Activated naive CD8-positive, alpha-beta T cell treated with anti-CD3 and anti-CD28 coated beads, Interleukin-2, amount 50 U/mL, for 24 hours (primary cell): Measurements from ENCODE around the gene FBXO41.

Experiments
- ATAC-seq: fragments of 150-1000 bp; cut with Tn5 transposase; one replicate; pipeline ENCODE4 v1.10.0; 2021
- DNase-seq: peaks from one replicate; pipeline ENCODE4 v3.0.0; 2021
- H3K27ac Mint-ChIP-seq: one replicate; pipeline ENCODE4 v1.8.0; 2021; ENCODE audit warnings: mild to moderate bottlenecking, mixed read lengths
- H3K27me3 Mint-ChIP-seq: one replicate; pipeline ENCODE4 v1.8.0; 2021; ENCODE audit warnings: mixed read lengths
- H3K36me3 Mint-ChIP-seq: one replicate; pipeline ENCODE4 v1.8.0; 2021; ENCODE audit warnings: low read depth, mixed read lengths
- H3K4me1 Mint-ChIP-seq: one replicate; pipeline ENCODE4 v1.8.0; 2021; ENCODE audit warnings: mixed read lengths
- H3K4me3 Mint-ChIP-seq: one replicate; pipeline ENCODE4 v1.8.0; 2021; ENCODE audit warnings: mild to moderate bottlenecking, moderate library complexity, mixed read lengths
- H3K9me3 Mint-ChIP-seq: one replicate; pipeline ENCODE4 v1.8.0; 2021; ENCODE audit warnings: mixed read lengths

The FBXO41 gene, protein sequence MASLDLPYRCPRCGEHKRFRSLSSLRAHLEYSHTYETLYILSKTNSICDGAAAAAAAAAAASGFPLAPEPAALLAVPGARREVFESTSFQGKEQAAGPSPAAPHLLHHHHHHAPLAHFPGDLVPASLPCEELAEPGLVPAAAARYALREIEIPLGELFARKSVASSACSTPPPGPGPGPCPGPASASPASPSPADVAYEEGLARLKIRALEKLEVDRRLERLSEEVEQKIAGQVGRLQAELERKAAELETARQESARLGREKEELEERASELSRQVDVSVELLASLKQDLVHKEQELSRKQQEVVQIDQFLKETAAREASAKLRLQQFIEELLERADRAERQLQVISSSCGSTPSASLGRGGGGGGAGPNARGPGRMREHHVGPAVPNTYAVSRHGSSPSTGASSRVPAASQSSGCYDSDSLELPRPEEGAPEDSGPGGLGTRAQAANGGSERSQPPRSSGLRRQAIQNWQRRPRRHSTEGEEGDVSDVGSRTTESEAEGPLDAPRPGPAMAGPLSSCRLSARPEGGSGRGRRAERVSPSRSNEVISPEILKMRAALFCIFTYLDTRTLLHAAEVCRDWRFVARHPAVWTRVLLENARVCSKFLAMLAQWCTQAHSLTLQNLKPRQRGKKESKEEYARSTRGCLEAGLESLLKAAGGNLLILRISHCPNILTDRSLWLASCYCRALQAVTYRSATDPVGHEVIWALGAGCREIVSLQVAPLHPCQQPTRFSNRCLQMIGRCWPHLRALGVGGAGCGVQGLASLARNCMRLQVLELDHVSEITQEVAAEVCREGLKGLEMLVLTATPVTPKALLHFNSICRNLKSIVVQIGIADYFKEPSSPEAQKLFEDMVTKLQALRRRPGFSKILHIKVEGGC

DNA sequence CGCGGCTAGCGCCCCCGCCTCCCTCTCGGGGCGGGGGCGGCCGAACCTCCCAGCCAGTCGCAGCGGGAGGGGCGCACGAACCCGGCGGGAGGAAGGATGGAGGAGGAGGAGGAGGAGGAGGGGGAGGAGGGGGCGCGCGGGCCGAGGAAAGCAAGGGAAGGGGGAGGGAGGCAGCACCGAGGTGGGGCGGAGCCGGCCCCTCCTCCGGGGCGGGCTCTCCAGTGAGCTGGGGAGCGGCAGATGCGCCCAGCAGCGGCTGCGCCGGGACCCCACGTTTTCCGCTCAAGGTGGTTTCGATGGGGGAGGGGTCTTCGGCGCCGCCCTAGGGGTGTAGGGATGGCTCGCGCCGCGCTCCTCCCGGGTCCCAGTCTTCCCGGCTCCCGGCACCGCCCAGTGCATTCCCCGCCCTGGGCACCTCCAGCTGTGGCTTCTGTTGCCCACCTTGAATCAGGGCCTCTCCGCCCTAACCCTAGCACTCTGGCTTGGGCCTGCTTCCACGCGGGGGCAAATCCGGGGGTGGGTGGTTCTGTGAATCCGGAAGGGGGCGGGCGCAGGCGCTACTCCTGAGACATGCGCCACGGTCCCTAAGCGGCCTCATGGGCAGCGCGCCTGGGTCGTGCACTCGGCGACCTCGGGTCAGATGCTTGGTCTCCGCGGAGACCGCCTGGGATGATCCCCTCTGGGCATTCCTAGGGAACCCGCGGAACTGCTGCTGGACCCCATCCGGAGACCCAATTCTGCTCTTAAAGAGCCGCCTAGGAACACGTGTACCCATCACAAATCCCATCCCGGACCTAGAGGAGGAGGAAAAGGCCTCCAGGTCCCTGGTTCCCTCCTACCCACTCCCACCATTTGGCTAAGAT, at the start of gene FBXO41:
FBXO41 (minus strand) TSS at position 183 of the 863 bp plus-strand sequence. CDS start 14,848 bp downstream, outside the sequence.
- Mint-ChIP-seq H3K36me3 (peaks cover 13% of the 10 kb centered on the region), H3K4me3 (peak within 1 kb of the TSS; percentile 91), H3K27me3 (peaks cover 13% of the 10 kb centered on the region), H3K4me1 (peaks cover 29% of the 10 kb centered on the region), H3K27ac (peak within 1 kb of the TSS; percentile 92), H3K9me3 (no peaks in the 10 kb centered on the region)
- ATAC-seq = peak; percentile 82
- DNase-seq = peak; percentile 84

DNA sequence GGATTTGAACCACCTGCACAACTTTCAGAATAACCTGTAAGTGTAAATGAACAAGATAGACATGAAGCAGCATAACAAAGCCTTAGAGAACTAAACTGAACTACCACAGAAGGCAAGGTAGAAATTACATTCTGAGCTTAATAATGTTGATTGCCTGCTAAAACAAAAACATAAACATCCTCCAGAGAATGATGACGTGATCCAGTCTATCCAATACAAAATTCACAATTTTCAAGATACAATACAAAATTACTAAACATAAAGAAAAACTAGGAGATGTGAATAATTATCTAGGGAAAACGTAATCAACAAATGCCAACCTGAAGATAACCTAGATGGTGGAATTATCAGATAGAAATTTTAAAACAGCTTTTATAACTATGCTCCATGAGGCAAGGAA, 49.8 kb upstream of the FBXO41 start:
- Mint-ChIP-seq H3K27ac (no peak overlapping the region), H3K9me3 (peaks cover 17% of the 10 kb centered on the region), H3K4me1 (peaks cover 3% of the 10 kb centered on the region), H3K36me3 (no peaks in the 10 kb centered on the region), H3K4me3 (no peak overlapping the region), H3K27me3 (peaks cover 8% of the 10 kb centered on the region)
- DNase-seq (no peak), ATAC-seq (no peak)

DNA sequence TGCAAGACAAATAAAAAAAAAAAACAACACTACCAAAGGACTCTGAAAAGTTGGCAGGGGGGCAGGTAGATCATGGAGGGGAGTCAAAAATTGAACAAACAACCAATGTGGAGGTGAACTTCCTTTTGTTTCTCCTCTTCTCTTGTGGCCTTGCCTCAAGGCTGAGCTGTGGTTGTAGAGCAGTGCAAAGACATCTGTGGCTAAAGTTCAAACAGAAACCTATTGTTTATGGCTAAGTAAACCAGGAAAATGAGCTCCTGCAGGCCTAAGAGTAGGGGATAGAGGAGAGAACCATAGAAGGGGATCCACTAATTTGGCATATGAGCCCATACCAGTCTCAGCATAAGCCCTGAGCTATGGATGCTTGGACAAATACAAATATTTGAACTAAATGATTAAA, 49.3 kb upstream of the FBXO41 start:
- Mint-ChIP-seq H3K27me3 (peaks cover 12% of the 10 kb centered on the region), H3K9me3 (peaks cover 17% of the 10 kb centered on the region), H3K27ac (no peak overlapping the region), H3K4me1 (peaks cover 3% of the 10 kb centered on the region), H3K36me3 (no peaks in the 10 kb centered on the region), H3K4me3 (no peak overlapping the region)
- DNase-seq (no peak), ATAC-seq (no peak)

DNA sequence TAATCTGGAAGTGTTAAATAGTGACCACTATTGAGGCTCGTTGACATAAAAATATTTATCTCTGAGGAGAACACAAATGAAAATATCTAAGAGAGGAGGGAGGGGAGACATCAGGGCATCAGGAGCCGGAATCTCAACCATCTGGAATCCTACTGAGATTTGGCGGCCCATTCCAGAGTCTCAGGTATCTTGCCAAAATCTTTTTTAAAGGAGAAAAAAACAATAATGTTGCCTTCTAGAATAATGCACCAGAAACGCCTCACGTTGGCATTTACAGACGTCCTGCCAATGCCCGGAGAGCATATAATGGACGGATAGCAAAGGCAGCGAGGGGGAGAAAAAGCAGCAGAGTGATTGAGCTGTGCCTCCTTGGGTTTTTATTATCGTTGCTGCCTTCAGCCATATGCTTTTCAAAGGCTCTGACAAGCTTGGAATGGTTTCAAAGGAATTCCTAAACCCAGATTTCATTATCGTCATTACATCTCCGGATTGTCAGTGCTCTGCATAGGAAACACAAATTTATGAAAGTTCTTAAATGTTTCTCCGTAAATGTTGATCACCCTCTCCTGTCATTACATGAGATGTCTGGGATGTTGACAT, 39.9 kb upstream of the FBXO41 start:
- DNase-seq (no peak), ATAC-seq (no peak)
- Mint-ChIP-seq H3K27ac (no peak overlapping the region), H3K4me1 (no peaks in the 10 kb centered on the region), H3K36me3 (no peaks in the 10 kb centered on the region), H3K9me3 (no peaks in the 10 kb centered on the region), H3K4me3 (no peak overlapping the region), H3K27me3 (peaks cover 31% of the 10 kb centered on the region)

DNA sequence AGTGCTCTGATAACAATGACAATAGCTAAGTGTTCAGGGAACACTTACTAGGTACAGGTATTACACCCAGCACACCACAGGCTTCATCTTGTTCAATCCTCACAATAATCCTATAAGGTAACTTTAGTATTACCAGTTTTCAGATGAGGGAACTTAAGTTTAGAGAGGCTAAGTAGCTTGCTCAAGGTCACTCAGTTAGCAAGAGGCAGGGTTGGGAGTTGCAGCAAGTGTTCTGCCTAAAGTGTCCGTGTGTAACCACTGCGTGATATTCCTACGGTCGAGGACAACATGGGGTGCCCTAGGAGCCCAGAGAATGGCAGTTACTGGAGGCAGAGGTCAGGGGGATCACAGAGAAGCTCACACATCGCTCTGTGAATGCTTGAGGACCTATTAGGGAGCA, 39.3 kb upstream of the FBXO41 start:
- Mint-ChIP-seq H3K36me3 (no peaks in the 10 kb centered on the region), H3K9me3 (no peaks in the 10 kb centered on the region), H3K4me1 (no peaks in the 10 kb centered on the region), H3K27ac (no peak overlapping the region), H3K27me3 (peaks cover 27% of the 10 kb centered on the region), H3K4me3 (no peak overlapping the region)
- ATAC-seq (no peak), DNase-seq (no peak)

DNA sequence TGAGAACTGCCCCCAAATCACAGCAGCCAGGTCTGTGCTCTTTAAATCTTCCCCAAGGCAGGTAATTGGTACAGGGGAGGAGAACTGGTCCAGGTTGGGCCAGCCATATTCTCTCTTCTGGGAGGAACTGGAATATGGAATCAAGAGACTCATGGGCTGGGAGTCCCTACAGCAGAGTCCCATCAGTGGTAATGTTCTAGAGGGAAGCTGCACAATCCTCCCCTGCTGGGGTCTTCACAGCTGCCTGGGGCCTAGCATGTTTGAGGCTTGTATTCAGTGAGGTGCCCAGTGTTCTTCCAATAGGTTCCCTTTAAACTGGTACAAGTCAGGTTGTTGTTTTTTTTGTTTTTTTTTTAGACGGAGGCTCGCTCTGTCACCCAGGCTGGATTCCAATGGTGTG, 30.2 kb upstream of the FBXO41 start:
- DNase-seq (no peak), ATAC-seq (no peak)
- no peak overlapping the region for H3K27ac Mint-ChIP-seq
- no peaks in the 10 kb centered on the region for H3K36me3 Mint-ChIP-seq
- peaks cover 4% of the 10 kb centered on the region for H3K9me3 Mint-ChIP-seq
- H3K4me3 Mint-ChIP-seq = no peak overlapping the region
- peaks cover 13% of the 10 kb centered on the region for H3K27me3 Mint-ChIP-seq
- no peaks in the 10 kb centered on the region for H3K4me1 Mint-ChIP-seq

DNA sequence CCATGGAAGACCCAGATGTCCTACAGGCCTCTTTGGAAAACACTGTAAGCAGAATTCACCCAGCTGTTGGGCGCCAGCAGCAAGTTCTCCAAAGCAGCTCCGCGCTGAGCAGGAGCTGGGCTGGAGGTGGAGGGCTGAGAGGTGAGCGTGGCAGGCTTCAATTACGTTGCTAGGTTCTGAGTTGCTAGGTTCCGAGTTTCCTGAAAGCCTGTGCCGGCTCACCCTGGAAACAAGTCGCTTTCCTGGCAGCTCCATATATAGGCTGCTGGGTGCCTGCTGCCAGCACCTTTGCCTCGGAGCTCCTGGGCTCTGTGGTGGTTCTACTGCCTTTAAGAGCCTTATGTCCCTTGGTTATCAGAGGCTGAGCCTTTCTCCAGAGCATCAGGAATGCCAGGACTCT, 23.4 kb upstream of the FBXO41 start:
- no peaks in the 10 kb centered on the region for H3K36me3 Mint-ChIP-seq
- H3K27me3 Mint-ChIP-seq = peaks cover 22% of the 10 kb centered on the region
- H3K9me3 Mint-ChIP-seq = peaks cover 4% of the 10 kb centered on the region
- H3K4me1 Mint-ChIP-seq = no peaks in the 10 kb centered on the region
- no peak overlapping the region for H3K27ac Mint-ChIP-seq
- H3K4me3 Mint-ChIP-seq = no peak overlapping the region
- ATAC-seq = no peak
- DNase-seq = no peak

DNA sequence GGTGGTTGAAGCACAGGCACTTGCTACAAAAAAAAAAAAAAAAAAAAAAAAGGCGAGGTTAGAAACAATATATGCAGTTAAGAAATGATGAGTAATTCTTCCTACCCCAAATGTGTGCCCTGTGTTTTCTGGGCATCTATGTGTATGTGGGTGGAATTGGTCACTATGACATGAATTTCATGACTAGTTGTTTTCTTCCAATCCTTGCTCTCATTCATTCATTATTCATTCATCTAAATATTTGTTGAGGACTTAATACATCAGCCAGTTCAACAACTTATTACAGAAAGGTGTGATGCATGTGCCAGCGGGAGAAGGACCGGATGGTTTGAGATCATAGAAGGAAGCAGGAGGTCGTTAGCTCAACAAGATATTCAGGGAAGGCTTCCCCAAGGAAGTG, 17.4 kb upstream of the FBXO41 start:
- Mint-ChIP-seq H3K9me3 (no peaks in the 10 kb centered on the region), H3K4me3 (no peak overlapping the region), H3K27me3 (peaks cover 44% of the 10 kb centered on the region), H3K27ac (no peak overlapping the region), H3K36me3 (no peaks in the 10 kb centered on the region), H3K4me1 (no peaks in the 10 kb centered on the region)
- DNase-seq (no peak), ATAC-seq (no peak)

DNA sequence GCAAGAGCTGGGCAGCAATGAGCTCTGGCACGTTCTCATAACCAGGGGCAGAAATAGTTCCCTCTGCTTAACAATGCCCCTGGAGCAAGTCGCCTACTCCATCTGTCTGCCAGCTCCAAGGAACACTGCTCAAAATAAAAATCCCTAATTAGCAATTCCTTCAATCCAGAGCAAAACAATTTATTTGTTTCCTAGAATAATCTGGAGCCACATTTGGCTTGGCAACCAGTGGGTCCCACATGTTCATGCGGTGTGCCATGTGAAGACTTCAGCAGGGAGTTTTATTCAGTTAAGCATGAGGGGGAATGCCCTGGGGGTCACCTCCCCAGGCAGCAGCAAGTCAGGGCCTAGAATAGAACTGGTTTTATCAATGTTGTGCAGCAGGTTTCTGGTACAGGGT, 16.6 kb upstream of the FBXO41 start:
- Mint-ChIP-seq H3K9me3 (no peaks in the 10 kb centered on the region), H3K27ac (no peak overlapping the region), H3K36me3 (no peaks in the 10 kb centered on the region), H3K4me1 (no peaks in the 10 kb centered on the region), H3K27me3 (peaks cover 51% of the 10 kb centered on the region), H3K4me3 (no peak overlapping the region)
- DNase-seq = no peak
- ATAC-seq = no peak

DNA sequence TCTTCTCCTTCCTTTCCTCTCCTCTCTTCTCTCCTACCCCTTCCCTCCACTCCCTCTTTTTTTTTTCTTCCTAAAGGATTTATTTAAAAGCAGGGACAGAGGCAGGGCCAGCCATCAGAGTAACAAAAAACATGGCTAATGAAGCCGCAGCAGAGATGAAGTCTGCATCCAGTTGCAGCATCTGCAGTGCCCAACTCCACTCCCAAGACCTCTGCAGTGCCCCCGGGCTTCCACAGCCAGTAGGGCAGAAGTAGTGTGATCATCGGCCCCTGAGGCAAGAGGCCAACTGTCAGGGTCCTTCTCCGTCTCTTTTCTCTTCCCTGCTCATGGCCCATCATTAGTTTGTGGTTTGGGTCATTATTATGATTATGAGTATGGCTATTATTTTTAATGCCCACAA, 13.3 kb upstream of the FBXO41 start:
- Mint-ChIP-seq H3K4me3 (no peak overlapping the region), H3K27me3 (peaks cover 68% of the 10 kb centered on the region), H3K27ac (no peak overlapping the region), H3K9me3 (no peaks in the 10 kb centered on the region), H3K4me1 (peaks cover 7% of the 10 kb centered on the region), H3K36me3 (no peaks in the 10 kb centered on the region)
- DNase-seq (no peak), ATAC-seq (no peak)

DNA sequence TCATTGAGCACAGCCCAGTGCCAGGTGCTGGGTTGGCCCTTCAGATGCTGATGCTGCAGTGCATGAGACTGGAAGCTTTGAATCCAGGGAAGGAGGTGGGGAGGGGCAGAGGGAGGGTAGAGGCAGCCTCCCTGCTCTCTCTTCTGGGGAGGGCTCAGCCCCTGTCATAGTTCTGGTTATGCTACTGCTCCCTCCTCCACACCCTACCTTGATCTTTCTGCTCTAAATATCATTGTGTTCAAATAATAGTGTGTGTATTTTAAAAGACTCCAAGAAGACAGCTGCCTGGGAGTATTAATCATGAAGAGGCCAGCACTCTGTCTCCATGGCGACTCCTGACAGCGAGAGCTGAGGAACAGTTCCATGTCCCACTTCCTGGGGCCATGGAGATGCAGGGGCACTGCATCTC, 12.9 kb upstream of the FBXO41 start:
- H3K36me3 Mint-ChIP-seq = no peaks in the 10 kb centered on the region
- H3K9me3 Mint-ChIP-seq = no peaks in the 10 kb centered on the region
- ATAC-seq = no peak
- DNase-seq = no peak
- H3K4me3 Mint-ChIP-seq = no peak overlapping the region
- peaks cover 9% of the 10 kb centered on the region for H3K4me1 Mint-ChIP-seq
- H3K27ac Mint-ChIP-seq = no peak overlapping the region
- peaks cover 67% of the 10 kb centered on the region for H3K27me3 Mint-ChIP-seq

DNA sequence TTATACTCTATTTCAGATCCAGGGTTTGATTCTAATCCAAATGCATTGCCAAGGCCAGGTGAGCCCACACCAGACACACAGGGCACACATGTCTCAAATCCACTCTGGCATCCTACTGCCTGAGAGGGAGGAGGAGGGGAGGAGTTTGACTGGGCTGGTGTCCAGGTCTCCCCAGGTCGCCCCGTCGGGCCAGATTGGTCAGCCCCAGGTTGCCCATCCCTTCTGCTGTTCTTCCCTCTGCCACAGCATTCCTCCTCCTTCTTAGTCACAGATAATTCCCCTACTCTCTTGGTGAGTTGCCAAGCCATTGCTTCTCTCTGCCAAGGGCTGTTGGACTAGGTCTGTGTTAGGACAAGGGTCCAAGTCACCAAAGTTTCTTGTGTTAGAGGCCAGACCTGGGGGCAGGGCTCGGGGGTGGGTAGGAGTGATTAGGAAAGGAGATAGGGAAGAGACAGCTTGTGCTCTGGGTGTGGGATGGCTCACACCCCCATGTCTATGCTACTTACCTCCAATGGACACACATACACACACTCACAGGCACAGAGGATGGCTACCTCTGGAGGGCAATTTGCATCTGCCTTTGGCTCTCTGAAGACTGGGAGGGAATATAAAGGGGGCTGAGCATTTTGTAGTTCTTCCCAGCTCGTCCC, 11.6 kb upstream of the FBXO41 start:
- DNase-seq = no peak
- Mint-ChIP-seq H3K36me3 (no peaks in the 10 kb centered on the region), H3K27me3 (peaks cover 67% of the 10 kb centered on the region), H3K4me3 (no peak overlapping the region), H3K4me1 (peaks cover 15% of the 10 kb centered on the region), H3K27ac (no peak overlapping the region), H3K9me3 (no peaks in the 10 kb centered on the region)
- ATAC-seq = no peak

DNA sequence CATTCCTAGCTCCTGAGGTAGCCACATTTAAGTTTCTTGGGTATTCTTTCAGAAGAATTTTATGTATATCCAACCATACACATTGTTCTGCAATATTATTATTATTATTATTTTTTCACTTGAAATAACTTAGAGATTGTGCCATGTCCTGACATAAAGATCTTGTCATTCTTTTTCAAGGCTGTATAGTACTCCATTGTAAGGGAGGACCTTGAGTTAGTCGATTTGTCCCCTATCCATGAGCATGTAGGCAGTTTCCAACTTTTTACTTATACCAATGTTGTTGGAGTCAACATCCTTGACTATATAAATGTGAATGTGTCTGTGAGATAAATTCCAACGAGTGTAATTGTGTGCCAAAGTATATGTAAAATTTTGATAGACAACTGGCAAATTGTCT, 10.0 kb upstream of the FBXO41 start:
- H3K36me3 Mint-ChIP-seq = no peaks in the 10 kb centered on the region
- ATAC-seq = no peak

More for the DNA sequence above, 10.0 kb upstream of the FBXO41 start:
- Mint-ChIP-seq H3K27me3 (peaks cover 69% of the 10 kb centered on the region), H3K27ac (no peak overlapping the region), H3K9me3 (no peaks in the 10 kb centered on the region), H3K4me3 (peak overlapping the region; percentile 71), H3K4me1 (peaks cover 19% of the 10 kb centered on the region)
- no peak for DNase-seq
